Activated CD4-positive, CD25-positive, alpha-beta regulatory T cell treated with anti-CD3 and anti-CD28 coated beads, Interleukin-2, amount 50 U/mL, for 72 hours (primary cell): ENCODE measurements around the gene ENG.
A peak's percentile ranks its signal among the peaks of the same experiment; 100 is the strongest.

Source experiments
- DNase-seq: peaks from one replicate; pipeline ENCODE4 v3.0.0; 2021

ENG gene

DNA sequence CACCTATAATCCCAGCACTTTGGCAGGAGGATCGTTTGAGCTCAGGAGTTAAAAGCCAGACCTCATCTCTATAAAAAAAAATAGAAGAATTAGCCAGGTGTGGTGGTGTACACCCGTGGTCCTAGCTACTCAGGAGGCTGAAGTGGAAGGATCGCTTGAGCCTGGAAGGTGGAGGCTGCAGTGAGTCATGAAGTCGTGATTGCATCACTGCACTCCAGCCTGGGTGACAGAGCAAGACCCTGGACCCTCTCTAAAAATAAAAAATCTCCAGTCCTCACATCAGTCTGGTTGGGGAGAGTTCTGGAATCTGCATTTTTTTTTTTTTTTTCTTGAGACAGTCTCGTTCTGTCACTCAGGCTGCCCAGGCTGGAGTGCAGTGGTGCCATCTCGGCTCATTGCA lies 42.4 kb downstream of the ENG start:
- no peak for DNase-seq

GRCh38 chr9:127810378-127811187 lies 43.9 kb downstream of the ENG start:
- DNase-seq, result no peak

DNA sequence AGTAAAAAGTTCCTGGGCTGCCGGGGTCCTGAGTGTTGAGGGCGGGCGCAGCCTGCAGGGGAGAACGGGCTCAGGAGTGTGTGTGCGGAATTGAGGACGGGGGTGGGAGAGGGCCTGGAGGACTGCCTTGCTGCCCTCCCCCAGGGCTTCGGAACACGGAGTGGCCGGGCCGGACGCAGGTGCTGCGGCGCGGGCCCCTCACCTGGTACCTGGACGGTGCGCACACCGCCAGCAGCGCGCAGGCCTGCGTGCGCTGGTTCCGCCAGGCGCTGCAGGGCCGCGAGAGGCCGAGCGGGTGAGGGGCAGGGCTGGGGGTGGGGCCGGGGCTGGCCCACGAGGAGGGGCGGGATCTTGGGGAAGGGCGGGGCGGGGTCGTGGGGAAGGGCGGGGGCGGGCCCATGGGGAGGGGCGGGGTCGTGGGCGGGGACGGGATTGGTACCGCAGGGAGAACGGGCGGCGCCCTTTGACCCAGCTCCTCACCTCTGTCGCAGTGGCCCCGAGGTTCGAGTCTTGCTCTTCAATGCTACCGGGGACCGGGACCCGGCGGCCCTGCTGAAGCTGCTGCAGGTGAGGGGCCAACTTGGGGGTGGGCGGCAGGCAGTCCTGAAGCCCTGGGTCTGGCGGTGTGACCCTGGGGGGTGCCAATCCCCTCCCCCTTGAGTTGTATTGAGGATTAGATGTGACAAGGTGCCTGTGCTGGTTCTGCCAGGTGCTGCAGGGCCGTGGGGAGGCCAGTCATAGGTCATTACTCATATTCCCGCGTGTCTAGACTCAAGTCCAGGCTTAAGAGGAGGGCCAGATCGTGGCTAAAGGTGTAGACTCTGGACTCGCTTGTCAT lies 44.7 kb downstream of the ENG start:
- DNase-seq, result no peak

DNA sequence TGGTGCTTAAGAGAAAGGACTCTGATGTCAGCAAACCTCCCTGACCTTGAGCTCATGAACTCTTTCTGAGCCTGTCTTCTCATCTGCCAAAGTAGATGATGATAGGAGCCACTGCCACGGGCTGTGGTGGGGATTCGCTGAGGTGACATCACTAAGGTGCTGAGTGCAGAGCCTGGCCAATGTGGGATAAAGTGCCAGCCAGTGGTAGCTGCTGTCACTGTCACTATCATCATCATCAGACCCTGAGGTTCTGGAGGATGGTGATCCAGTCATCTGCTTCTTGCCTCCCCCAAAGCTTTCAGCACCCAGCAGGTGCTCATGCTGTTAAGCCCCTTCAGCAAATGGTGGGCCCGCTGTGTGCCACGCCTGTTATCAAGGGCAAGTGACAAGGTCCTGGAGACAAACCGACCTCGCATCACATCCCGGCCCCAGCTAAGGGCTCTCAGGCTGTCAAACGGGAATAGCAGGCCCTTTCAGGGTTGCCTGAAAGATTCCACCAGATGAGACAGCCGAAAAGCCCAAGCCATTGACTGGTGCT lies 45.4 kb downstream of the ENG start:
- DNase-seq, result no peak

DNA sequence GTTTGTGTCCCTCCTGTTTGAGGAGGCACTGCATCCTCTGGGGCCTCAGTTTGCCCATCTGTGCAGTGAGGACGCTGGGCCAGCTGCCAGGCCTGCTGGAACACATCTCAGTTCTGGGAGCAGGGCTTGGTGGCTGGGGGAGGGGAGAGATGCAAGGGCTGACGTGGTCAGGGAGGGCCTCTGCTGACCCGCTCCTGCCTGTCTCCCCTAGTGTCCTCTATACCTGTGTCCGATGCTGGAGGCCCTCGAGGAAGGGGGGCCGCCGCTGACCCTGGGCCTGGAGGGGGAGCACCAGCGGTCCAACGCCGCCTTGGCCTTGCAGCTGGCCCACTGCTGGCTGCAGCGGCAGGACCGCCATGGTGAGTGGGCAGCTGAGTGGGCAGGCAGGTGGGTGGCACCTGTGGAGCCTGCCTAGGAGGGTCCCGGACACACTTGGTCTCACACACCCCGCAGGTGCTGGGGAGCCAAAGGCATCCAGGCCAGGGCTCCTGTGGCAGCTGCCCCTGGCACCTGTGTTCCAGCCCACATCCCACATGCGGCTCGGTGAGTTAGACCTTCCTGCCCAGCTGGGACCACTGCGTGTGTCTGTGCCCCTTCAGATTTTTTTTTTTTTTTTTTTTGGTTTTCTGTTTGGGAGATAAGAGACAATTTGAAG lies 46.0 kb downstream of the ENG start:
- no peak for DNase-seq

GRCh38 chr9:127806871-127807270 lies 47.6 kb downstream of the ENG start:
- no peak for DNase-seq

- DNase-seq, result no peak
Measured at GRCh38 chr9:127805620-127806019, 48.8 kb downstream of the ENG start.

GRCh38 chr9:127803507-127804352 lies 50.7 kb downstream of the ENG start:
- no peak for DNase-seq

- DNase-seq, result peak; percentile 83
Measured at GRCh38 chr9:127802576-127803443, 51.6 kb downstream of the ENG start, which contains the start of gene FPGS. FPGS (plus strand) TSS chr9:127802882; CDS start chr9:127802925, 43 bp downstream.

GRCh38 chr9:127801955-127802575 lies 52.4 kb downstream of the ENG start:
- no peak for DNase-seq

DNA sequence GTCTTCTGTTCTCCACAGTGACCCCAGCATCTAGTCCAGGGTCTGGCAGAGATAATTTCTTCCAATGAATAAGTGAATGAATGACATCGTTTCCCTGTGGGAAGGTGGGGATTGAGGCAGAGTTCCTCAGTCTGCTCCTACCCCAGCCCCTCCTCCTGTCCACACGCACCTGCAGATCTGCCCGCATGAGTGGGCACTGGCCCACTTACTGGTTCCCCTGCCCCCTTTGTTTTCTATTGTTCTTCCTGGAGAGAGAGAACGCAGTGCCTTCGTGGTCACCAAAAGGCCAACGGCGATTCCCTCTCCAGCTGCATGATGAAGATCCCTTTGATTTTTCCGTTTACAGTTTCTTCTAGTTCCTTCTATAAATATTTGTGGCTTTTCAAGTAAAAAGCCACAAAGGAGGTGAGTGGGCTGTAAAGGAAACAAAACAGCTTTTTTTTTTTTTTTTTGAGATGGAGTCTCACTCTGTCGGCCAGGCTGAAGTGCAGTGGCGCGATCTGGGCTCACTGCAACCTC lies 57.5 kb downstream of the ENG start:
- DNase-seq, result no peak

DNA sequence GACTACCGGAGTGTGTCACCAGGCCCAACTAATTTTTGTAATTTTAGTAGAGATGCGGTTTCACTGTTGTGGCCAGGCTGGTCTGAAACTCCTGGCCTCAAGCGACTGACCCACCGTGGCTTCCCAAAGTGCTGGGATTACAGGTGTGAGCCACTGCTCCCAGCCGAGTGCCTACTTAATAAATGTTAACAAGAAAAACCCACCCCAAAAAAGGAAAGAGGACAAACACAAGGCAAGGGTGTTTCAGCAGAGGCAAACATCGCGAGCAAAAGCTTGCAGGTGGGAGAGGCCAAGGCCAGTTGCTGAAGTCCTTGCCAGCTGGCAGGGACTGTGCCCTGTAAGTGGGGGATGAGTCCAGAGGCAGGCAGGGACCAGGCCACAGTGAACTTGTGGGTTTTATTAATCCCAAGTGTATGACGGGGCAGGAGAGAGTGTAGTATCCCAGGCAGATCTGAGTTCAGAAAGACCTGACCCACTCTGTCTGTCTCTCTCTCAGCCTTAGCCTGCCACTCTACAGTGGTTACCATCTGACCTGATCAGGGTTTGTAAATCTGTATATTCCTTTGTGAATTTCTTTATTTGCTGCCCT lies 58.1 kb downstream of the ENG start:
- no peak for DNase-seq

- no peak for DNase-seq
Measured at GRCh38 chr9:127794001-127794791, 60.3 kb downstream of the ENG start.

DNA sequence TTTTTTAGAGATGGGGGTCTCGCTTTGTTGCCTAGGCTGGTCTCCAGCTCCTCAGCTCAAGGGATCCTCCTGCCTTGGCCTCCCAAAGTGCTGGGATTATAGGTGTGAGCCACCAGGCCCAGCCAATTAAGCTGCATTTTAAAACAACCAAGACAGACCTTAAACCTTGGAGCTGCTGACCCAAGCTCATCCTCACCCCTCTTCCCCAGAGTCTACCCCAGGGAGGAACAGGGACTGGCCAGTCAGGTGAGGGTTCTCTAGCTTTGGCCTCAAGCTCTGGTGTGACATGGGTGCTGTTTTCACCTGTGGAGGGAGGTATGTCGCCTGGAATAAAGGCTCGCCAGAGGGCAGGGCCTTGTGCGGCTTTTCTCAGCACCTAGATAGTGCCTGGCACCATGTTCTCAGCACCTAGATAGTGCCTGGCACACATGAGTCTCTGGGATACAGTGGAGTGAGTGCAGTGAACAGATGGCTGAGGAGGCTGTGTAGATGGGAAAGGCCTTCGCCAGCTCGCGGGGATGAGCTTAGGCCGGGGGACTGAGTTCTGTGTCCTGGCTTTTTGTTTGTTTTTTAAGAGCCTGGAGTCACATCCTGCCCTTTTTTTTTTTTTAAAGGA lies 61.3 kb downstream of the ENG start:
- DNase-seq, result no peak

DNA sequence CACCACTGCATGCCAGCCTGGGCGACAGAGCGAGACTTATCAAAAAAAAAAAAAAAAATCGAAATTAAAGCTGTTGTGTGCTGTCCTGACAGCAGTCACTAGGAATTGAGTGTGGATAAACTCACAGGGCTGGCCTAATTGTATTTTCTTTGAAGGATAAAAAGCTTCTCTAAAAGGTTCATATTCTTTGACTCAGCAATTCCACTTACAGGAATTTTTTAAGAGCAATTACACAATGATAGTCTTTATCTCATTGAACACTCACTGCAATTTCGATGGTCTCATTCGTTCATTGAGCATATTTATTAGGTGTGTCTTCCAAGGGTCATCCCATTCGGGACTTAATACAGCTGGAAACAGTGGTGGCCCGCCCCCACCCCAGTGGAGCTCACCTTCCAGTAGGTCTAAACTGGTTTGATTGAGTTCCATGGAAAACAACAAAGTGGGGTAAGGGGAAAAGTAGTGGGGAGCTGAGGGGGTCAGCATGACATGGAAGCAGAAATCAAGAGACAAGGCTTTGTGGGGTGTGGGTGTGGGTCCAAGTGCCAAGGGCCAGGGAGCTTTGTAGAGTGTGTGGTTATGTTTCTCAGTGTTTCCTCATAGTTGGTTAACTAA lies 61.9 kb downstream of the ENG start:
- no peak for DNase-seq

DNA sequence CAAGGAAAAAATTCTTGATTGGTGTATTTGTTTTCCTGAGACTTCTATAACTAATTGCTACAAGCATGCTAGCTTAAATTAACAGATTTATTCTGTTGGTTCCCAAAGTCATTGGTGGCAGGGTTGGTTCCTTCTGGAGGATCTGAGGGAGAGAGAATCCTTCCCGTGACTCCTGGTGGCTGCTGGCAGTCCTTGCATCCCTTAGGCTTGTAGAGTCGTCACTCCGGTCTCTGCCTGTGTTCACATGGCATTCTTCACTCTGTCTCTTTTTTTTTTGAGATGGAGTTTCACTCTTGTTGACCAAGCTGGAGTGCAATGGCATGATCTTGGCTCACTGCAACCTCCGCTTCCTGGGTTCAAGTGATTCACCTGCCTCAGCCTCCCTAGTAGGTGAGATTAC lies 63.4 kb downstream of the ENG start:
- no peak for DNase-seq

GRCh38 chr9:127790094-127790855 lies 64.2 kb downstream of the ENG start:
- no peak for DNase-seq

- DNase-seq, result no peak
Measured at GRCh38 chr9:127789179-127789578, 65.3 kb downstream of the ENG start.
